Fibroblast of lung (primary cell): ENCODE data around the gene LCN9. TPM values are rescaled to one million over a fixed set of nuclear protein-coding genes. Genes with fewer than 3 reads are reported as not detected.

Experiments
- DNase-seq, 2 donors: peaks; one replicate each; pipeline versions ENCODE4 v3.0.0 to v3.0.0-alpha.2; 2010; ENCODE audit warnings: low read depth in 2 of 2
- H2AFZ ChIP-seq: 2 replicates; pipeline ENCODE4 v1.5.1; 2012; ENCODE audit warnings: low read length, control low read depth, inconsistent platforms
- H3K27ac ChIP-seq: 2 replicates; pipeline ENCODE4 v1.5.1; 2011; ENCODE audit warnings: low read length, control low read depth; ENCODE audit not compliant: insufficient read depth
- H3K27me3 ChIP-seq: 2 replicates; pipeline ENCODE4 v1.5.1; 2011; ENCODE audit warnings: mild to moderate bottlenecking, low read length; ENCODE audit not compliant: control insufficient read depth, insufficient read depth
- H3K36me3 ChIP-seq: 2 replicates; pipeline ENCODE4 v1.5.1; 2011; ENCODE audit warnings: low read length; ENCODE audit not compliant: control insufficient read depth, insufficient read depth
- H3K4me1 ChIP-seq: 2 replicates; pipeline ENCODE4 v1.5.1; 2011; ENCODE audit warnings: low read length; ENCODE audit not compliant: control insufficient read depth, insufficient read depth; ENCODE audit errors: extremely low read depth
- H3K4me2 ChIP-seq: 2 replicates; pipeline ENCODE4 v1.5.1; 2011; ENCODE audit warnings: low read length, control low read depth; ENCODE audit not compliant: insufficient read depth; ENCODE audit errors: extremely low read depth
- H3K4me3 ChIP-seq, 4 experiments: fragments of 200-600 bp in 1 of 4; sonication (generic) in 1 of 4; replicated peaks in 1 of 4; 2 replicates each; pipeline ENCODE4 v1.5.1; 2011 to 2016; ENCODE audit warnings: low read length in 4 of 4, low read depth in 3 of 4, mild to moderate bottlenecking in 3 of 4, control low read depth in 2 of 4, inconsistent platforms in 1 of 4, mixed read lengths in 1 of 4; ENCODE audit not compliant: insufficient read depth in 1 of 4; ENCODE audit errors: control extremely low read depth in 1 of 4
- H3K79me2 ChIP-seq: 2 replicates; pipeline ENCODE4 v1.5.1; 2012; ENCODE audit warnings: mild to moderate bottlenecking, low read length, inconsistent platforms; ENCODE audit not compliant: control insufficient read depth, insufficient read depth
- H3K9ac ChIP-seq: 2 replicates; pipeline ENCODE4 v1.5.1; 2011; ENCODE audit warnings: mild to moderate bottlenecking, low read length, control low read depth; ENCODE audit not compliant: insufficient read depth
- H3K9me3 ChIP-seq: 2 replicates; pipeline ENCODE4 v1.5.1; 2012; ENCODE audit warnings: low read depth, low read length; ENCODE audit not compliant: control insufficient read depth, insufficient read depth
- H4K20me1 ChIP-seq: 2 replicates; pipeline ENCODE4 v1.5.1; 2011; ENCODE audit warnings: low read length; ENCODE audit not compliant: control insufficient read depth, insufficient read depth; ENCODE audit errors: extremely low read depth
- EZH2 ChIP-seq: IDR thresholded peaks from 2 replicates; pipeline ENCODE4 v1.5.1; 2012; ENCODE audit warnings: low read length, control low read depth, mild to moderate bottlenecking; ENCODE audit errors: missing control alignments
- polyA plus RNA-seq, 2 donors: library from polyadenylated mRNA; depleted of rRNA in 1 of 2; stranded (reverse) in 1 of 2; unstranded in 1 of 2; fragments of >200 nt; gene quantifications; 2 replicates each; pipeline ENCODE4 v1.2.1, GENCODE V29; 2011 to 2012; ENCODE audit warnings: missing spikeins in 1 of 2
- total RNA-seq: library from RNA; depleted of rRNA; stranded (reverse); fragments of >200 nt; gene quantifications from 2 replicates; pipeline ENCODE4 v1.2.1, GENCODE V29; 2014
- TF ChIP-seq, protein P1 (sequence below), 2 donors: IDR thresholded peaks in 1 of 2; conservative IDR thresholded peaks in 1 of 2; 1 replicate in 1 of 2; 2 replicates in 1 of 2; pipeline ENCODE4 v1.5.1; 2011 to 2012; ENCODE audit warnings: low read length in 2 of 2, control low read depth in 1 of 2, inconsistent platforms in 1 of 2, low read depth in 1 of 2, mild to moderate bottlenecking in 1 of 2

The LCN9 gene
- total and polyA plus RNA-seq, 2 donors (not counting 1 experiment from before 2014, with no cell fraction given): not detected

DNA sequence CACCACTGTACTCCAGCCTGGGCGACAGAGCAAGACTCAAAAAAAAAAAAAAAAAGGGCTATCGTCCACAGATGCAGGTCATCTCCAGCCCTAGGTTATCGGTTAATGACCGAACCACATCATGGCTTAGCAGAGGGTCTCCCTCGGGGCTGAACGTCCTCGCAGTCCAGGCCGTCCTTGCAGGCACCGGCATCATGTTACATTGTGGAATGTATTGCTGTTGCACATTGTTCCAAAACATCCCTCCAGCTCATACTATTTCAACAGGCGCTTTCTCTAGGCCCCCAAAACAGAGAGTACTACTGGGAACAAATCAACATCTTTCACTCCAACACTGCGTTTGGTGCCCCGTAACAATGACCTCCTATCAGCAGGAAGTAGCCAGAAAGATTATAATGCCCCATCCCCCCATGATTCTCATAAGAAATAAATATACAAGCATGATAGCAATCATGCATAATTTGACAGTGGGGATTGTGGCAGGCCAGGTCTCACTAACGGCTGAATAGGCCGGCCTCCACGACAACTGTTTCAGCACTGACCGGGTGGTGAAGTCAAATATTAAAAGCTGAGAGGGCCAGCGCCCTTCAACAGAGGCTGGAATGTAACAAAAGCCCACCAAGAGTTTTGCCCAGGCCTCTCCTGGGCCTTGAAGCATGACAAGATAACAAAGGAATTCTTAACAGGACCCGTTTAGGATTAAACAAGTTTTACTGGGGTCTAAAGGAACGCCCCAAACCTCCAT is 1.1 kb upstream of the LCN9 start:
- Histone ChIP-seq H3K4me2 (no peak overlapping the region), H3K4me1 (no peaks in the 10 kb centered on the region), H3K9me3 (no peaks in the 10 kb centered on the region), H4K20me1 (no peaks in the 10 kb centered on the region), H3K36me3 (no peaks in the 10 kb centered on the region), H3K4me3 (no peak overlapping the region), H3K27me3 (no peaks in the 10 kb centered on the region), H3K79me2 (no peaks in the 10 kb centered on the region), H2AFZ (no peak overlapping the region), H3K9ac (no peak overlapping the region), H3K27ac (no peak overlapping the region)
- DNase-seq: no peak
- TF ChIP-seq, protein P1, sequence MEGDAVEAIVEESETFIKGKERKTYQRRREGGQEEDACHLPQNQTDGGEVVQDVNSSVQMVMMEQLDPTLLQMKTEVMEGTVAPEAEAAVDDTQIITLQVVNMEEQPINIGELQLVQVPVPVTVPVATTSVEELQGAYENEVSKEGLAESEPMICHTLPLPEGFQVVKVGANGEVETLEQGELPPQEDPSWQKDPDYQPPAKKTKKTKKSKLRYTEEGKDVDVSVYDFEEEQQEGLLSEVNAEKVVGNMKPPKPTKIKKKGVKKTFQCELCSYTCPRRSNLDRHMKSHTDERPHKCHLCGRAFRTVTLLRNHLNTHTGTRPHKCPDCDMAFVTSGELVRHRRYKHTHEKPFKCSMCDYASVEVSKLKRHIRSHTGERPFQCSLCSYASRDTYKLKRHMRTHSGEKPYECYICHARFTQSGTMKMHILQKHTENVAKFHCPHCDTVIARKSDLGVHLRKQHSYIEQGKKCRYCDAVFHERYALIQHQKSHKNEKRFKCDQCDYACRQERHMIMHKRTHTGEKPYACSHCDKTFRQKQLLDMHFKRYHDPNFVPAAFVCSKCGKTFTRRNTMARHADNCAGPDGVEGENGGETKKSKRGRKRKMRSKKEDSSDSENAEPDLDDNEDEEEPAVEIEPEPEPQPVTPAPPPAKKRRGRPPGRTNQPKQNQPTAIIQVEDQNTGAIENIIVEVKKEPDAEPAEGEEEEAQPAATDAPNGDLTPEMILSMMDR (conservative IDR thresholded peaks at IDR 0.05 in 1 of 2, IDR thresholded peaks at IDR 0.05 in 1 of 2; ENCODE audit: low read depth in 1 of 2, low read length in 2 of 2): no peak
- TF ChIP-seq EZH2: no peak

DNA sequence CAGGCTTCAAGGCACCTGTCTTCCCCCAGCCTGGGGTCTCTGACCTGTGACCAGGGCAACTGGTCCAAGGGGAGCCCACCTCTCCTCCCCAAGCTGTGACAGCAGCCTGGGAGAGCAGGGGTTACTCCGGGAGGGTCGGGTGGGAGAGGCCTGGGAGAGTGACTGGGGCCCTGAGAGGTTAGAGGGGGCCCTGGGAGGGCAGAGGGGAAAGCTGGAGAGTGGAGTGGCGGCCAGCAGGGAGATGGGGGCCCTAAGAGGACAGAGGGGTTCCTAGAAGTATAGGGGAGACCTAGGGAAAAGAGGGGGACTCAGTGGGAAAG is 302 bp downstream of the LCN9 start:
- H4K20me1 ChIP-seq: no peaks in the 10 kb centered on the region
- no peak overlapping the region for H3K4me2 ChIP-seq
- H3K9ac ChIP-seq: no peak overlapping the region
- no peaks in the 10 kb centered on the region for H3K4me1 ChIP-seq
- DNase-seq: no peak
- no peak overlapping the region for H3K4me3 ChIP-seq
- no peaks in the 10 kb centered on the region for H3K36me3 ChIP-seq
- H3K27ac ChIP-seq: no peak overlapping the region
- no peak overlapping the region for H2AFZ ChIP-seq
- H3K27me3 ChIP-seq: no peaks in the 10 kb centered on the region
- H3K9me3 ChIP-seq: no peaks in the 10 kb centered on the region
- TF ChIP-seq EZH2: no peak
- TF ChIP-seq, protein P1 (conservative IDR thresholded peaks at IDR 0.05 in 1 of 2, IDR thresholded peaks at IDR 0.05 in 1 of 2; ENCODE audit: low read depth in 1 of 2, low read length in 2 of 2): no peak
- H3K79me2 ChIP-seq: no peaks in the 10 kb centered on the region

DNA sequence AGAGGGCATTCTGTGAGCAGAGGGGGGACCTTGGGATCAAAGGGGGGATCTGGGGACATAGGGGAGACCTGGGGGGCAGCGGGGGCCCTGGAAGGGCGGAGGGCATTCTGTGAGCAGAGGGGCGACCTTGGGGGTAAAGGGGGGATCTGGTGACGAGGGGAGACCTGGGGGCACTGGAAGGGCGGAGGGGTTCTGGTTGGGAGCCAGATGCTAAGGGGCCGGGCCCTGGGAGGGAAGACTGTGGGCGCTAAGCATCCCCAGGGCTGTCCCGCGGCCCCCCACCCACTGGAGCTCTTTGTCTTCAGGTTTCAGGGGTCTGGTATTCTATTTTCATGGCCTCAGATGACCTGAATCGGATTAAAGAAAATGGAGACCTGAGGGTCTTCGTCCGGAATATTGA is 748 bp downstream of the LCN9 start:
- H3K4me1 ChIP-seq: no peaks in the 10 kb centered on the region
- H4K20me1 ChIP-seq: no peaks in the 10 kb centered on the region
- no peak overlapping the region for H2AFZ ChIP-seq
- H3K9me3 ChIP-seq: no peaks in the 10 kb centered on the region
- no peak overlapping the region for H3K4me2 ChIP-seq
- no peaks in the 10 kb centered on the region for H3K36me3 ChIP-seq
- H3K79me2 ChIP-seq: no peaks in the 10 kb centered on the region
- no peak overlapping the region for H3K4me3 ChIP-seq
- no peak overlapping the region for H3K27ac ChIP-seq
- no peak for TF ChIP-seq EZH2
- TF ChIP-seq, protein P1 (conservative IDR thresholded peaks at IDR 0.05 in 1 of 2, IDR thresholded peaks at IDR 0.05 in 1 of 2; ENCODE audit: low read depth in 1 of 2, low read length in 2 of 2): no peak
- H3K27me3 ChIP-seq: no peaks in the 10 kb centered on the region
- no peak for DNase-seq
- H3K9ac ChIP-seq: no peak overlapping the region
